Measurements from ENCODE around the gene CELSR1. TPM values are rescaled to one million over a fixed set of nuclear protein-coding genes. Genes with fewer than 3 reads are reported as not detected.

Gene CELSR1
- total RNA-seq, 1 donor from 2014 or later: 27.6 TPM

GRCh38 chr22:46378426-46379065, 158.9 kb downstream of the CELSR1 start:
- peaks cover 5% of the 10 kb centered on the region for H3K27me3 ChIP-seq (ENCODE audit: insufficient read depth, low read length)
- no peaks in the 10 kb centered on the region for H3K36me3 ChIP-seq (ENCODE audit: insufficient read depth, low read length)
- no peaks in the 10 kb centered on the region for H3K79me2 ChIP-seq (ENCODE audit: insufficient read depth, low read length)
- H3K27me3 Mint-ChIP-seq (ENCODE audit: low read depth, unreplicated experiment): peaks cover 9% of the 10 kb centered on the region
- peaks cover 19% of the 10 kb centered on the region for H3K9me3 Mint-ChIP-seq (ENCODE audit: unreplicated experiment)
- DNase-seq (ENCODE audit: low read depth) (no peak), FAIRE-seq (no peak)
- H3K4me3 ChIP-seq (ENCODE audit: insufficient read depth, low read depth, low read length): no peak overlapping the region
- no peak overlapping the region for H3K9ac ChIP-seq (ENCODE audit: low read length)
- H4K20me1 ChIP-seq (ENCODE audit: insufficient read depth, low read length): no peaks in the 10 kb centered on the region
- peaks cover 54% of the 10 kb centered on the region for H3K36me3 Mint-ChIP-seq (ENCODE audit: low read depth, unreplicated experiment)
- peaks cover 2% of the 10 kb centered on the region for H3K9me3 ChIP-seq (ENCODE audit: insufficient read depth, low read depth, low read length)
- H3K4me3 Mint-ChIP-seq (ENCODE audit: unreplicated experiment): no peak overlapping the region
- TF ChIP-seq, protein P1, sequence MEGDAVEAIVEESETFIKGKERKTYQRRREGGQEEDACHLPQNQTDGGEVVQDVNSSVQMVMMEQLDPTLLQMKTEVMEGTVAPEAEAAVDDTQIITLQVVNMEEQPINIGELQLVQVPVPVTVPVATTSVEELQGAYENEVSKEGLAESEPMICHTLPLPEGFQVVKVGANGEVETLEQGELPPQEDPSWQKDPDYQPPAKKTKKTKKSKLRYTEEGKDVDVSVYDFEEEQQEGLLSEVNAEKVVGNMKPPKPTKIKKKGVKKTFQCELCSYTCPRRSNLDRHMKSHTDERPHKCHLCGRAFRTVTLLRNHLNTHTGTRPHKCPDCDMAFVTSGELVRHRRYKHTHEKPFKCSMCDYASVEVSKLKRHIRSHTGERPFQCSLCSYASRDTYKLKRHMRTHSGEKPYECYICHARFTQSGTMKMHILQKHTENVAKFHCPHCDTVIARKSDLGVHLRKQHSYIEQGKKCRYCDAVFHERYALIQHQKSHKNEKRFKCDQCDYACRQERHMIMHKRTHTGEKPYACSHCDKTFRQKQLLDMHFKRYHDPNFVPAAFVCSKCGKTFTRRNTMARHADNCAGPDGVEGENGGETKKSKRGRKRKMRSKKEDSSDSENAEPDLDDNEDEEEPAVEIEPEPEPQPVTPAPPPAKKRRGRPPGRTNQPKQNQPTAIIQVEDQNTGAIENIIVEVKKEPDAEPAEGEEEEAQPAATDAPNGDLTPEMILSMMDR (IDR thresholded peaks at IDR 0.05; ENCODE audit: insufficient read depth, low read depth, low read length): no peak
- no peak for TF ChIP-seq EZH2 (IDR thresholded peaks at IDR 0.05; ENCODE audit: insufficient read depth, low read length)
- peaks cover 5% of the 10 kb centered on the region for H3K4me1 Mint-ChIP-seq (ENCODE audit: low read depth, unreplicated experiment)
- no peak overlapping the region for H3K27ac ChIP-seq (ENCODE audit: low read depth, low read length)
- H3K27ac Mint-ChIP-seq (ENCODE audit: unreplicated experiment): no peak overlapping the region
- peaks cover 15% of the 10 kb centered on the region for H3K4me1 ChIP-seq (ENCODE audit: insufficient read depth, low read length)
- H2AFZ ChIP-seq (ENCODE audit: low read depth, low read length): no peak overlapping the region
- no peak overlapping the region for H3K4me2 ChIP-seq (ENCODE audit: low read length)

GRCh38 chr22:46377525-46378425, 159.6 kb downstream of the CELSR1 start:
- TF ChIP-seq, protein P1 (IDR thresholded peaks at IDR 0.05; ENCODE audit: insufficient read depth, low read depth, low read length): no peak
- no peak for TF ChIP-seq EZH2 (IDR thresholded peaks at IDR 0.05; ENCODE audit: insufficient read depth, low read length)
- H2AFZ ChIP-seq (ENCODE audit: low read depth, low read length): no peak overlapping the region
- H3K4me1 ChIP-seq (ENCODE audit: insufficient read depth, low read length): peaks cover 15% of the 10 kb centered on the region
- FAIRE-seq (no peak), DNase-seq (ENCODE audit: low read depth) (peak; percentile 43)
- peaks cover 9% of the 10 kb centered on the region for H3K27me3 Mint-ChIP-seq (ENCODE audit: low read depth, unreplicated experiment)
- H3K4me2 ChIP-seq (ENCODE audit: low read length): peak overlapping the region; percentile 22
- H3K4me1 Mint-ChIP-seq (ENCODE audit: low read depth, unreplicated experiment): peaks cover 5% of the 10 kb centered on the region
- H4K20me1 ChIP-seq (ENCODE audit: insufficient read depth, low read length): no peaks in the 10 kb centered on the region
- H3K36me3 Mint-ChIP-seq (ENCODE audit: low read depth, unreplicated experiment): peaks cover 51% of the 10 kb centered on the region
- peaks cover 19% of the 10 kb centered on the region for H3K9me3 Mint-ChIP-seq (ENCODE audit: unreplicated experiment)
- no peaks in the 10 kb centered on the region for H3K79me2 ChIP-seq (ENCODE audit: insufficient read depth, low read length)
- no peaks in the 10 kb centered on the region for H3K36me3 ChIP-seq (ENCODE audit: insufficient read depth, low read length)
- H3K27me3 ChIP-seq (ENCODE audit: insufficient read depth, low read length): peaks cover 5% of the 10 kb centered on the region
- H3K4me3 Mint-ChIP-seq (ENCODE audit: unreplicated experiment): no peak overlapping the region
- no peak overlapping the region for H3K27ac Mint-ChIP-seq (ENCODE audit: unreplicated experiment)
- peaks cover 2% of the 10 kb centered on the region for H3K9me3 ChIP-seq (ENCODE audit: insufficient read depth, low read depth, low read length)
- no peak overlapping the region for H3K9ac ChIP-seq (ENCODE audit: low read length)
- H3K27ac ChIP-seq (ENCODE audit: low read depth, low read length): no peak overlapping the region
- H3K4me3 ChIP-seq (ENCODE audit: insufficient read depth, low read depth, low read length): no peak overlapping the region
